ENCODE results near the gene ACTR8.

Gene ACTR8

GRCh38 chr3:53885239-53885638 lies 3.3 kb upstream of the ACTR8 start:
- Mint-ChIP-seq H3K9me3 (no peaks in the 10 kb centered on the region), H3K4me3 (no peak overlapping the region), H3K4me1 (ENCODE audit: low read depth) (peaks cover 54% of the 10 kb centered on the region), H3K36me3 (ENCODE audit: low read depth) (peaks cover 53% of the 10 kb centered on the region), H3K27ac (no peak overlapping the region), H3K27me3 (no peaks in the 10 kb centered on the region)

GRCh38 chr3:53884623-53885022 lies 2.7 kb upstream of the ACTR8 start:
- peaks cover 59% of the 10 kb centered on the region for H3K36me3 Mint-ChIP-seq (ENCODE audit: low read depth)
- peaks cover 54% of the 10 kb centered on the region for H3K4me1 Mint-ChIP-seq (ENCODE audit: low read depth)
- H3K27ac Mint-ChIP-seq: no peak overlapping the region
- no peaks in the 10 kb centered on the region for H3K9me3 Mint-ChIP-seq
- H3K27me3 Mint-ChIP-seq: no peaks in the 10 kb centered on the region
- no peak overlapping the region for H3K4me3 Mint-ChIP-seq

- peaks cover 42% of the 10 kb centered on the region for H3K4me1 Mint-ChIP-seq (ENCODE audit: low read depth)
- H3K9me3 Mint-ChIP-seq: no peaks in the 10 kb centered on the region
- H3K27me3 Mint-ChIP-seq: no peaks in the 10 kb centered on the region
- peaks cover 63% of the 10 kb centered on the region for H3K36me3 Mint-ChIP-seq (ENCODE audit: low read depth)
- peak overlapping the region; percentile 92 for H3K4me3 Mint-ChIP-seq
- peak overlapping the region; percentile 92 for H3K27ac Mint-ChIP-seq
These were observed 1.1 kb upstream of the ACTR8 start for GRCh38 chr3:53883008-53883407.

- peaks cover 64% of the 10 kb centered on the region for H3K36me3 Mint-ChIP-seq (ENCODE audit: low read depth)
- H3K4me1 Mint-ChIP-seq (ENCODE audit: low read depth): peaks cover 30% of the 10 kb centered on the region
- no peaks in the 10 kb centered on the region for H3K9me3 Mint-ChIP-seq
- no peaks in the 10 kb centered on the region for H3K27me3 Mint-ChIP-seq
- H3K4me3 Mint-ChIP-seq: peak overlapping the region; percentile 92
- H3K27ac Mint-ChIP-seq: peak overlapping the region; percentile 92
These were observed 1.3 kb downstream of the ACTR8 start for GRCh38 chr3:53880396-53881345.

- Mint-ChIP-seq H3K27ac (no peak overlapping the region), H3K36me3 (ENCODE audit: low read depth) (peaks cover 68% of the 10 kb centered on the region), H3K27me3 (no peaks in the 10 kb centered on the region), H3K9me3 (no peaks in the 10 kb centered on the region), H3K4me1 (ENCODE audit: low read depth) (no peaks in the 10 kb centered on the region), H3K4me3 (no peak overlapping the region)
These were observed 16.0 kb downstream of the ACTR8 start for GRCh38 chr3:53865732-53866499.

- no peaks in the 10 kb centered on the region for H3K27me3 Mint-ChIP-seq
- H3K36me3 Mint-ChIP-seq (ENCODE audit: low read depth): peaks cover 57% of the 10 kb centered on the region
- no peak overlapping the region for H3K4me3 Mint-ChIP-seq
- no peaks in the 10 kb centered on the region for H3K9me3 Mint-ChIP-seq
- H3K27ac Mint-ChIP-seq: no peak overlapping the region
- no peaks in the 10 kb centered on the region for H3K4me1 Mint-ChIP-seq (ENCODE audit: low read depth)
These were observed 18.8 kb downstream of the ACTR8 start for GRCh38 chr3:53863145-53863544.

GRCh38 chr3:53862241-53862640 lies 19.7 kb downstream of the ACTR8 start:
- Mint-ChIP-seq H3K4me3 (no peak overlapping the region), H3K4me1 (ENCODE audit: low read depth) (no peaks in the 10 kb centered on the region)

GRCh38 chr3:53860196-53860595 lies 21.8 kb downstream of the ACTR8 start:
- Mint-ChIP-seq H3K9me3 (no peaks in the 10 kb centered on the region), H3K36me3 (ENCODE audit: low read depth) (peaks cover 44% of the 10 kb centered on the region), H3K27me3 (no peaks in the 10 kb centered on the region), H3K4me3 (no peak overlapping the region), H3K4me1 (ENCODE audit: low read depth) (no peaks in the 10 kb centered on the region), H3K27ac (no peak overlapping the region)

More at GRCh38 chr3:53862241-53862640, 19.7 kb downstream of the ACTR8 start:
- Mint-ChIP-seq H3K9me3 (no peaks in the 10 kb centered on the region), H3K27ac (no peak overlapping the region), H3K27me3 (no peaks in the 10 kb centered on the region), H3K36me3 (ENCODE audit: low read depth) (peaks cover 49% of the 10 kb centered on the region)

- no peaks in the 10 kb centered on the region for H3K9me3 Mint-ChIP-seq
- H3K27ac Mint-ChIP-seq: no peak overlapping the region
- H3K36me3 Mint-ChIP-seq (ENCODE audit: low read depth): peaks cover 36% of the 10 kb centered on the region
- no peaks in the 10 kb centered on the region for H3K4me1 Mint-ChIP-seq (ENCODE audit: low read depth)
- H3K27me3 Mint-ChIP-seq: no peaks in the 10 kb centered on the region
- no peak overlapping the region for H3K4me3 Mint-ChIP-seq
These were observed 22.8 kb downstream of the ACTR8 start for GRCh38 chr3:53859178-53859577.

- H3K4me3 Mint-ChIP-seq: no peak overlapping the region
- H3K4me1 Mint-ChIP-seq (ENCODE audit: low read depth): no peaks in the 10 kb centered on the region
- no peak overlapping the region for H3K27ac Mint-ChIP-seq
- H3K27me3 Mint-ChIP-seq: no peaks in the 10 kb centered on the region
- H3K36me3 Mint-ChIP-seq (ENCODE audit: low read depth): peaks cover 32% of the 10 kb centered on the region
- H3K9me3 Mint-ChIP-seq: no peaks in the 10 kb centered on the region
These were observed 23.7 kb downstream of the ACTR8 start for GRCh38 chr3:53858096-53858741.

GRCh38 chr3:53856964-53857363 lies 25.0 kb downstream of the ACTR8 start:
- H3K27me3 Mint-ChIP-seq: no peaks in the 10 kb centered on the region
- H3K27ac Mint-ChIP-seq: no peak overlapping the region
- H3K9me3 Mint-ChIP-seq: no peaks in the 10 kb centered on the region
- H3K4me3 Mint-ChIP-seq: no peak overlapping the region
- H3K36me3 Mint-ChIP-seq (ENCODE audit: low read depth): peaks cover 19% of the 10 kb centered on the region
- no peaks in the 10 kb centered on the region for H3K4me1 Mint-ChIP-seq (ENCODE audit: low read depth)

- Mint-ChIP-seq H3K36me3 (ENCODE audit: low read depth) (no peaks in the 10 kb centered on the region), H3K4me3 (no peak overlapping the region), H3K27me3 (peaks cover 29% of the 10 kb centered on the region), H3K4me1 (ENCODE audit: low read depth) (no peaks in the 10 kb centered on the region), H3K9me3 (no peaks in the 10 kb centered on the region), H3K27ac (no peak overlapping the region)
These were observed 31.1 kb downstream of the ACTR8 start for GRCh38 chr3:53850895-53851294.

- Mint-ChIP-seq H3K36me3 (ENCODE audit: low read depth) (no peaks in the 10 kb centered on the region), H3K27me3 (peaks cover 36% of the 10 kb centered on the region), H3K27ac (no peak overlapping the region), H3K4me3 (no peak overlapping the region), H3K4me1 (ENCODE audit: low read depth) (peaks cover 4% of the 10 kb centered on the region), H3K9me3 (no peaks in the 10 kb centered on the region)
These were observed 32.0 kb downstream of the ACTR8 start for GRCh38 chr3:53849916-53850315.

- peak overlapping the region; percentile 56 for H3K4me3 Mint-ChIP-seq
- no peaks in the 10 kb centered on the region for H3K36me3 Mint-ChIP-seq (ENCODE audit: low read depth)
- H3K27me3 Mint-ChIP-seq: peaks cover 58% of the 10 kb centered on the region
- no peaks in the 10 kb centered on the region for H3K9me3 Mint-ChIP-seq
- H3K4me1 Mint-ChIP-seq (ENCODE audit: low read depth): peaks cover 4% of the 10 kb centered on the region
- no peak overlapping the region for H3K27ac Mint-ChIP-seq
These were observed 35.1 kb downstream of the ACTR8 start for GRCh38 chr3:53846851-53847155.

Data from stimulated activated naive CD8-positive, alpha-beta T cell treated with anti-CD3 and anti-CD28 coated beads, Interleukin-15, Interleukin-2, amounts not matched to agents 100 ng/mL and 50 ng/mL, for 24 hours (primary cell).